GM20000 (cell line): Measurements from ENCODE around the gene CASQ1.

ENCODE experiments used
- DNase-seq: peaks from one replicate; pipeline ENCODE4 v3.0.0; 2012; ENCODE audit warnings: low spot score
- CTCF ChIP-seq: IDR thresholded peaks from 2 replicates; pipeline ENCODE4 v1.5.1; 2012; ENCODE audit warnings: mild to moderate bottlenecking, control low read depth; ENCODE audit errors: extremely low read depth, missing control alignments

The CASQ1 gene

GRCh38 chr1:160209321-160210046 lies 19.1 kb downstream of the CASQ1 start:
- no peak for TF ChIP-seq CTCF

GRCh38 chr1:160210561-160210960 lies 20.2 kb downstream of the CASQ1 start:
- TF ChIP-seq CTCF = no peak
- no peak for DNase-seq

More at GRCh38 chr1:160209321-160210046, 19.1 kb downstream of the CASQ1 start:
- DNase-seq = no peak

- TF ChIP-seq CTCF = no peak
- DNase-seq = no peak
Observed at GRCh38 chr1:160211046-160211790, 20.8 kb downstream of the CASQ1 start.

- TF ChIP-seq CTCF = no peak
- DNase-seq = no peak
Observed at GRCh38 chr1:160214481-160215140, 24.2 kb downstream of the CASQ1 start.

- DNase-seq = no peak
- TF ChIP-seq CTCF = no peak
Observed at GRCh38 chr1:160216301-160216700, 25.9 kb downstream of the CASQ1 start.

DNA sequence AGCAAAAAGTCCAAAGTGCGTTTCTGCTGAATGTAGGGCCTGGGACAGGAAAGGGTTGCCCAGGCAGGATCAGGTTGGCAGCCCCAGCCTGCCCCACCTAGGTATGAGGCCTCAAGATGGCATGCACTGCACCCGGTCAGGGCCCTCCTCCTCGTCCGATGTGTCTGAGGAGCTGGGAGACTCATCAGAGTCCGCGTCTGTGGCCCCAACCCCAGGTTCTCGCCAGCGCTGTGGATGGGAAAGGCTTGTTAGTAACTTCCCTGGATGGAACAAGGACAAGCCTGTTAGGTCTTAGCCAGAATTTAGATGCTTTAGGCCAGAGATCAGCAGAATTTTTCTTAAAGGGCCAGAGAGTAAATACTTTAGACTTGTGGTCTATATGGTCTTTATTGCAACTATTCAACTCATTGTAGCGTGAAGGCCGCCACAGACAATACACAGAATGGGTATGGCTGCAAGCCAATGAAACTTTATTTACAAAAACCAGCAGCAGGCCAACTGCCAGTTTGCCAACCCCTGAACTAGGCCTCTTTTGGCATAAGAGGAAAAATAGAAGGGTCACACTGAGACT lies 27.2 kb downstream of the CASQ1 start:
- no peak for TF ChIP-seq CTCF
- no peak for DNase-seq
